ENCODE results near the gene KLK10. TPM values are rescaled to one million over a fixed set of nuclear protein-coding genes. Genes with fewer than 3 reads are reported as not detected.
A peak's percentile ranks its signal among the peaks of the same experiment; 100 is the strongest.

Gene KLK10
- total RNA-seq, 1 experiment from 2014 or later = 33.6 TPM

DNA sequence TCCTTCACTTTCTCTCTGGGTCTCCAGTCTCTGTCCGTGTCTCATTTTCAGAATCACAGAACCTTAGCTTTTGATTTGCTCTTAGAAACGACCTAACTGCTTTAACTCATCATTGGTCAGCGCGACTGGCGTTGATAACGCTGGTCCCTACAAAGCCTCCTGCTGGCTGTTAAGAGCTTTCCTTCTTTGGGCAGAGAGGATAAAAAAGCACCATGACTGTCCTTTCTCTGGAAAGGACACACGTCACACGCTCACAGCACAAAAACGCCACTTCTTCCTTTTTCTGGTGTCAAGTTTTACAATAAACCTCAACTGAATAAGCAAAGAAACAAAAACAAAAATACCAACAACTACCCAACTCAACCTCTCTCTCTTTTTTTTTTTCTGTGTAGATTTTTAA is 17.0 kb upstream of the KLK10 start:
- ATAC-seq = peak; percentile 36; the same call in 1 of the 2 replicates
- no peaks in the 10 kb centered on the region for H3K27me3 ChIP-seq (ENCODE audit: insufficient read depth, low read length)
- TF ChIP-seq, protein P1, sequence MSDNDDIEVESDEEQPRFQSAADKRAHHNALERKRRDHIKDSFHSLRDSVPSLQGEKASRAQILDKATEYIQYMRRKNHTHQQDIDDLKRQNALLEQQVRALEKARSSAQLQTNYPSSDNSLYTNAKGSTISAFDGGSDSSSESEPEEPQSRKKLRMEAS (IDR thresholded peaks at IDR 0.05) = no peak
- TF ChIP-seq EZH2phosphoT487 (IDR thresholded peaks at IDR 0.05; ENCODE audit: borderline replicate concordance) (no peak), RAD21 (IDR thresholded peaks at IDR 0.05; ENCODE audit: low read depth) (no peak), ZNF274 (IDR thresholded peaks at IDR 0.05; ENCODE audit: low read depth, low read length) (no peak), YY1 (IDR thresholded peaks at IDR 0.05; ENCODE audit: extremely low read depth, insufficient replicate concordance, low read depth, low read length) (no peak), POLR2A (IDR thresholded peaks at IDR 0.05; ENCODE audit: borderline replicate concordance, extremely low read depth, insufficient read depth, insufficient read length) (no peak), SP1 (IDR thresholded peaks at IDR 0.05; ENCODE audit: low read depth) (no peak), ELF1 (IDR thresholded peaks at IDR 0.05; ENCODE audit: borderline replicate concordance, low read depth) (no peak), TCF7L2 (IDR thresholded peaks at IDR 0.05; ENCODE audit: borderline replicate concordance, extremely low read depth, insufficient read depth, insufficient read length) (no peak), REST (IDR thresholded peaks at IDR 0.05; ENCODE audit: low read depth) (no peak), FOSL1 (IDR thresholded peaks at IDR 0.05; ENCODE audit: low read depth) (no peak), ZFX (IDR thresholded peaks at IDR 0.05) (no peak), SIN3A (IDR thresholded peaks at IDR 0.05; ENCODE audit: low read depth) (no peak)
- TF ChIP-seq, protein P2, sequence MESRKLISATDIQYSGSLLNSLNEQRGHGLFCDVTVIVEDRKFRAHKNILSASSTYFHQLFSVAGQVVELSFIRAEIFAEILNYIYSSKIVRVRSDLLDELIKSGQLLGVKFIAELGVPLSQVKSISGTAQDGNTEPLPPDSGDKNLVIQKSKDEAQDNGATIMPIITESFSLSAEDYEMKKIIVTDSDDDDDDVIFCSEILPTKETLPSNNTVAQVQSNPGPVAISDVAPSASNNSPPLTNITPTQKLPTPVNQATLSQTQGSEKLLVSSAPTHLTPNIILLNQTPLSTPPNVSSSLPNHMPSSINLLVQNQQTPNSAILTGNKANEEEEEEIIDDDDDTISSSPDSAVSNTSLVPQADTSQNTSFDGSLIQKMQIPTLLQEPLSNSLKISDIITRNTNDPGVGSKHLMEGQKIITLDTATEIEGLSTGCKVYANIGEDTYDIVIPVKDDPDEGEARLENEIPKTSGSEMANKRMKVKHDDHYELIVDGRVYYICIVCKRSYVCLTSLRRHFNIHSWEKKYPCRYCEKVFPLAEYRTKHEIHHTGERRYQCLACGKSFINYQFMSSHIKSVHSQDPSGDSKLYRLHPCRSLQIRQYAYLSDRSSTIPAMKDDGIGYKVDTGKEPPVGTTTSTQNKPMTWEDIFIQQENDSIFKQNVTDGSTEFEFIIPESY (IDR thresholded peaks at IDR 0.05; ENCODE audit: extremely low read depth, insufficient replicate concordance, low read length) = no peak
- H3K27ac ChIP-seq (ENCODE audit: low read depth, low read length) = no peak overlapping the region
- H3K4me2 ChIP-seq (ENCODE audit: low read length) = no peak overlapping the region
- H3K9me2 ChIP-seq (ENCODE audit: insufficient read depth) = no peaks in the 10 kb centered on the region
- no peaks in the 10 kb centered on the region for H3K79me2 ChIP-seq (ENCODE audit: insufficient read depth, low read length)
- BruUV-seq (replicated peaks) = no TSS peak
- intact Hi-C loops (cut with micrococcal nuclease) = no loop called here
- no peak overlapping the region for H3K9ac ChIP-seq (ENCODE audit: low read length)
- RAD21 ChIA-PET (ENCODE audit: low non-redundant PET in 1 of 2, low total read pairs in 2 of 2, uncharacterized antibody in 2 of 2, unreplicated experiment in 2 of 2) = no interaction called here
- no peaks in the 10 kb centered on the region for H3K9me3 ChIP-seq (ENCODE audit: control insufficient read depth in 1 of 2, insufficient read depth in 1 of 2, low read depth in 1 of 2, low read length in 2 of 2)
- POLR2A ChIA-PET = no interaction called here
- H4K20me1 ChIP-seq (ENCODE audit: insufficient read depth) = no peaks in the 10 kb centered on the region
- no peaks in the 10 kb centered on the region for H3K4me1 ChIP-seq (ENCODE audit: control insufficient read depth in 1 of 2, insufficient read depth in 2 of 2, low read length in 2 of 2)
- no peak for DNase-seq (ENCODE audit: low read depth, low spot score)
- no peaks in the 10 kb centered on the region for H3K36me3 ChIP-seq (ENCODE audit: control insufficient read depth in 1 of 2, insufficient read depth in 2 of 2, low read length in 2 of 2)
- H3K4me3 ChIP-seq (replicated peaks in 1 of 2; ENCODE audit: low read depth in 1 of 2, low read length in 2 of 2) = no peak overlapping the region
- CTCF ChIA-PET = no interaction called here
- H2AFZ ChIP-seq (ENCODE audit: low read depth, low read length, poor library complexity, severe bottlenecking) = no peak overlapping the region
